HCT116 (cell line): ENCODE results near the gene PEX11B. TPM values are rescaled to one million over a fixed set of nuclear protein-coding genes. Genes with fewer than 3 reads are reported as not detected.

Experiments
- ATAC-seq: fragments of 200-7000 bp; cut with Tn5 transposase; 2 replicates; pipeline ENCODE4 v1.9.1; 2020; ENCODE audit warnings: mild to moderate bottlenecking, moderate library complexity
- BruUV-seq: library from RNA; stranded (reverse); fragments of 400-500 nt; replicated peaks from 2 replicates; lab custom pipeline; 2021; lab: Mats Ljungman, UMichigan
- CTCF ChIA-PET: fragments of 300-600 bp; sonication (Branson Sonifier 250); formaldehyde crosslinking; loops from one replicate; lab custom pipeline; 2021; ENCODE audit warnings: antibody characterized with exemption; lab: Charles Lee
- POLR2A ChIA-PET: fragments of 300-600, 350-600 bp; sonication (Branson Sonifier 250); formaldehyde crosslinking; loops from one replicate; lab custom pipeline; 2021; ENCODE audit warnings: antibody characterized with exemption; lab: Charles Lee
- RAD21 ChIA-PET, 2 experiments: fragments of 300-600 bp; sonication (Branson Sonifier 250); formaldehyde crosslinking; loops; one replicate each; lab custom pipeline; 2023; ENCODE audit warnings: low total read pairs in 2 of 2; ENCODE audit not compliant: uncharacterized antibody in 2 of 2, unreplicated experiment in 2 of 2, low non-redundant PET in 1 of 2; lab: Charles Lee
- DNase-seq: peaks from one replicate; pipeline ENCODE4 v3.0.0-alpha.2; 2010; ENCODE audit warnings: low read depth, low spot score
- H2AFZ ChIP-seq: fragments of 200-600 bp; shearing (Covaris generic), sonication (generic); 2 replicates; pipeline ENCODE4 v1.6.1; 2017; ENCODE audit warnings: low read depth, mixed run types, mixed read lengths, antibody characterized with exemption, low read length; ENCODE audit not compliant: poor library complexity, severe bottlenecking
- H3K27ac ChIP-seq: 2 replicates; pipeline ENCODE4 v1.5.1; 2012; ENCODE audit warnings: low read depth, low read length
- H3K27me3 ChIP-seq: fragments of 200-600 bp; sonication (generic); 2 replicates; pipeline ENCODE4 v1.6.1; 2016; ENCODE audit warnings: mixed run types, low read length, mixed read lengths; ENCODE audit not compliant: insufficient read depth
- H3K36me3 ChIP-seq, 2 experiments: fragments of 200-500 bp in 1 of 2; fragments of 200-600 bp in 1 of 2; sonication (Bioruptor generic) in 1 of 2; sonication (generic) in 1 of 2; 2 replicates each; pipeline versions ENCODE4 v1.5.1 to v1.6.1; 2014 to 2016; ENCODE audit warnings: low read length in 2 of 2, inconsistent platforms in 1 of 2, mixed read lengths in 1 of 2, mixed run types in 1 of 2; ENCODE audit not compliant: insufficient read depth in 2 of 2, control insufficient read depth in 1 of 2
- H3K4me1 ChIP-seq, 2 experiments: fragments of 200-600 bp in 1 of 2; sonication (generic) in 1 of 2; 2 replicates each; pipeline versions ENCODE4 v1.5.1 to v1.6.1; 2012 to 2017; ENCODE audit warnings: low read length in 2 of 2, inconsistent platforms in 1 of 2, mild to moderate bottlenecking in 1 of 2, mixed read lengths in 1 of 2, mixed run types in 1 of 2, moderate library complexity in 1 of 2; ENCODE audit not compliant: insufficient read depth in 2 of 2, control insufficient read depth in 1 of 2
- H3K4me2 ChIP-seq: fragments of 200-600 bp; sonication (generic); 2 replicates; pipeline ENCODE4 v1.6.1; 2017; ENCODE audit warnings: mixed run types, low read length, mixed read lengths
- H3K4me3 ChIP-seq, 2 experiments: fragments of 200-600 bp in 1 of 2; sonication (generic) in 1 of 2; replicated peaks in 1 of 2; 2 replicates each; pipeline ENCODE4 v1.5.1; 2011 to 2016; ENCODE audit warnings: low read length in 2 of 2, control low read depth in 1 of 2, low read depth in 1 of 2, mild to moderate bottlenecking in 1 of 2, mixed read lengths in 1 of 2, mixed run types in 1 of 2
- H3K79me2 ChIP-seq: fragments of 200-600 bp; sonication (generic); 2 replicates; pipeline ENCODE4 v1.6.1; 2017; ENCODE audit warnings: mild to moderate bottlenecking, mixed run types, low read length, moderate library complexity, mixed read lengths; ENCODE audit not compliant: insufficient read depth
- H3K9ac ChIP-seq: fragments of 200-600 bp; sonication (generic); 2 replicates; pipeline ENCODE4 v1.6.1; 2016; ENCODE audit warnings: low read length, mixed read lengths
- H3K9me2 ChIP-seq: fragments of 200-600 bp; sonication (generic), shearing (Covaris generic); 2 replicates; pipeline ENCODE4 v1.6.1; 2017; ENCODE audit warnings: mixed run types, mild to moderate bottlenecking, moderate library complexity; ENCODE audit not compliant: insufficient read depth
- H3K9me3 ChIP-seq, 2 experiments: fragments of 200-500 bp in 1 of 2; fragments of 200-600 bp in 1 of 2; sonication (Bioruptor generic) in 1 of 2; sonication (generic) in 1 of 2; 2 replicates each; pipeline ENCODE4 v1.6.1; 2014 to 2017; ENCODE audit warnings: low read length in 2 of 2, mixed read lengths in 2 of 2, inconsistent platforms in 1 of 2, low read depth in 1 of 2, mild to moderate bottlenecking in 1 of 2, mixed run types in 1 of 2, moderate library complexity in 1 of 2; ENCODE audit not compliant: control insufficient read depth in 1 of 2, insufficient read depth in 1 of 2
- H4K20me1 ChIP-seq: fragments of 200-600 bp; sonication (generic), shearing (Covaris generic); 2 replicates; pipeline ENCODE4 v1.6.1; 2017; ENCODE audit warnings: mixed run types, mild to moderate bottlenecking, moderate library complexity; ENCODE audit not compliant: insufficient read depth
- CBX3 ChIP-seq: IDR thresholded peaks from 2 replicates; pipeline ENCODE4 v1.6.1; 2012; ENCODE audit warnings: low read depth
- EGR1 ChIP-seq: IDR thresholded peaks from 2 replicates; pipeline ENCODE4 v1.6.1; 2012; ENCODE audit warnings: low read depth
- ELF1 ChIP-seq: IDR thresholded peaks from 2 replicates; pipeline ENCODE4 v1.6.1; 2012; ENCODE audit warnings: low read depth, borderline replicate concordance
- EZH2 ChIP-seq: fragments of 200-600 bp; sonication (generic); IDR thresholded peaks from 2 replicates; pipeline ENCODE4 v1.6.1; 2017; ENCODE audit warnings: antibody characterized with exemption, mixed run types
- EZH2phosphoT487 ChIP-seq: fragments of 200-600 bp; IDR thresholded peaks from 2 replicates; pipeline ENCODE4 v1.6.1; 2018; ENCODE audit warnings: antibody characterized with exemption, borderline replicate concordance
- POLR2A ChIP-seq: IDR thresholded peaks from 2 replicates; pipeline ENCODE4 v1.7.0; 2011; ENCODE audit warnings: borderline replicate concordance; ENCODE audit not compliant: insufficient read depth, insufficient read length; ENCODE audit errors: extremely low read depth
- SIN3A ChIP-seq: IDR thresholded peaks from 2 replicates; pipeline ENCODE4 v1.6.1; 2012; ENCODE audit warnings: low read depth
- SP1 ChIP-seq: IDR thresholded peaks from 2 replicates; pipeline ENCODE4 v1.6.1; 2012; ENCODE audit warnings: low read depth
- TCF7L2 ChIP-seq: IDR thresholded peaks from 2 replicates; pipeline ENCODE4 v1.7.0; 2011; ENCODE audit warnings: borderline replicate concordance, inconsistent platforms; ENCODE audit not compliant: insufficient read depth, insufficient read length; ENCODE audit errors: extremely low read depth
- YY1 ChIP-seq: IDR thresholded peaks from 2 replicates; pipeline ENCODE4 v1.6.1; 2011; ENCODE audit warnings: low read length, low read depth, moderate library complexity, mild to moderate bottlenecking; ENCODE audit not compliant: insufficient replicate concordance; ENCODE audit errors: extremely low read depth
- ZNF274 ChIP-seq: fragments of 200-500 bp; sonication (Bioruptor generic); IDR thresholded peaks from 2 replicates; pipeline ENCODE4 v1.6.1; 2014; ENCODE audit warnings: mild to moderate bottlenecking, low read depth, low read length, inconsistent platforms
- intact Hi-C: fragments of 100-400 bp; cut with micrococcal nuclease; formaldehyde crosslinking; loops from 2 replicates; pipeline ENCODE4 v1.10.0; 2022
- total RNA-seq: library from RNA; stranded (reverse); gene quantifications from one replicate; pipeline ENCODE4 v1.2.1, GENCODE V29; 2021; ENCODE audit not compliant: unreplicated experiment
- TF ChIP-seq, protein P1 (sequence below): IDR thresholded peaks from 2 replicates; pipeline ENCODE4 v1.6.1; 2012
- TF ChIP-seq, protein P2 (sequence below): IDR thresholded peaks from 2 replicates; pipeline ENCODE4 v1.6.1; 2011; ENCODE audit warnings: mild to moderate bottlenecking, low read length, moderate library complexity; ENCODE audit not compliant: insufficient replicate concordance; ENCODE audit errors: extremely low read depth
- TF ChIP-seq, protein P3 (sequence below), 3 experiments: fragments of 200-600 bp in 1 of 3; sonication (generic) in 1 of 3; IDR thresholded peaks in 2 of 3; conservative IDR thresholded peaks in 1 of 3; 2 replicates each; pipeline ENCODE4 v1.5.1; 2012 to 2017; ENCODE audit warnings: low read depth in 2 of 3, low read length in 2 of 3, antibody characterized with exemption in 1 of 3, borderline replicate concordance in 1 of 3, control low read depth in 1 of 3, mild to moderate bottlenecking in 1 of 3, mixed read lengths in 1 of 3, mixed run types in 1 of 3, moderate library complexity in 1 of 3; ENCODE audit not compliant: insufficient read depth in 1 of 3

Gene PEX11B
- total RNA-seq, 1 experiment from 2014 or later = 20.9 TPM

DNA sequence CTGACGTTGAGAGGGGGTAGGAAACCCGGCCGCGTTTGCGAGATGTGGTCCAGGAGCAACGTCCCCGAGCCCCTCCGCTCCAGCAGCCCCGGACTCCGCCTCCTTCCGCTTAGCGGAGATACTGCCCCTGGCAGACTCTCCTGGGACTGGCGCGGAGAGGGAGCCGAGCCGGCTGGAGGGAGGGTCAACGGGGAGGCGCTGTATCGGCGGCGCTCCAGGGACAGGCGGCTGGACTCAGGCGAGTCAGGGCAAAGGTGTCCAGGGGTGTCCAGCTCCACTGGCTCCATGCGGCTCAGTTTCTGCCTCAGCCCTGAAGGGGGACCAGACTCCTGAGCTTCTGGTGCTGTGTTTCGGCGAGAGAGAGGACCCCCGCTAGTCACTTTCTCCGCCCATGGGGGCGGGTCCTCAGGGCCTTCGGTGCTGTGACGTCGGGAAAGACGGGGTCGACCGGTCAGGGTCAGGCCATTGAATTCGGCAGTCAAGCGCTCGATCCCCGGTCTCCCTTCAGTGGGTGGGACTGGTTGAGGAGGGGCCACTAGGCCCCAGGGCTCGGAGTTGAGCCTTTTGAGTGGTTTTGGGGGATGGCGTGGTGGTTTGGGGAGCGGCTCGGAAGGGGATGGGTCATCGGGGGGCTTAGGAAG, 42.1 kb upstream of the PEX11B start:
- intact Hi-C loops = loop anchor here (5.0 kb wide), 1 partner anchor 43 kb away; the partner anchor contains the start of gene PEX11B
- peaks cover 27 to 45% of the 10 kb centered on the region in 2 experiments for H3K4me1 ChIP-seq
- H3K9me2 ChIP-seq = no peaks in the 10 kb centered on the region
- no peak overlapping the region for H2AFZ ChIP-seq
- no peak for ATAC-seq
- no peaks in the 10 kb centered on the region for H3K36me3 ChIP-seq
- no peak overlapping the region for H3K4me3 ChIP-seq
- DNase-seq = no peak
- TF ChIP-seq, protein P1, sequence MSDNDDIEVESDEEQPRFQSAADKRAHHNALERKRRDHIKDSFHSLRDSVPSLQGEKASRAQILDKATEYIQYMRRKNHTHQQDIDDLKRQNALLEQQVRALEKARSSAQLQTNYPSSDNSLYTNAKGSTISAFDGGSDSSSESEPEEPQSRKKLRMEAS = no peak
- TF ChIP-seq EZH2phosphoT487 (no peak), SIN3A (no peak), CBX3 (no peak), EZH2 (no peak), SP1 (no peak), YY1 (no peak), EGR1 (no peak), ZNF274 (no peak), POLR2A (no peak), TCF7L2 (no peak), ELF1 (no peak)
- TF ChIP-seq, protein P2, sequence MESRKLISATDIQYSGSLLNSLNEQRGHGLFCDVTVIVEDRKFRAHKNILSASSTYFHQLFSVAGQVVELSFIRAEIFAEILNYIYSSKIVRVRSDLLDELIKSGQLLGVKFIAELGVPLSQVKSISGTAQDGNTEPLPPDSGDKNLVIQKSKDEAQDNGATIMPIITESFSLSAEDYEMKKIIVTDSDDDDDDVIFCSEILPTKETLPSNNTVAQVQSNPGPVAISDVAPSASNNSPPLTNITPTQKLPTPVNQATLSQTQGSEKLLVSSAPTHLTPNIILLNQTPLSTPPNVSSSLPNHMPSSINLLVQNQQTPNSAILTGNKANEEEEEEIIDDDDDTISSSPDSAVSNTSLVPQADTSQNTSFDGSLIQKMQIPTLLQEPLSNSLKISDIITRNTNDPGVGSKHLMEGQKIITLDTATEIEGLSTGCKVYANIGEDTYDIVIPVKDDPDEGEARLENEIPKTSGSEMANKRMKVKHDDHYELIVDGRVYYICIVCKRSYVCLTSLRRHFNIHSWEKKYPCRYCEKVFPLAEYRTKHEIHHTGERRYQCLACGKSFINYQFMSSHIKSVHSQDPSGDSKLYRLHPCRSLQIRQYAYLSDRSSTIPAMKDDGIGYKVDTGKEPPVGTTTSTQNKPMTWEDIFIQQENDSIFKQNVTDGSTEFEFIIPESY = no peak
- TF ChIP-seq, protein P3, sequence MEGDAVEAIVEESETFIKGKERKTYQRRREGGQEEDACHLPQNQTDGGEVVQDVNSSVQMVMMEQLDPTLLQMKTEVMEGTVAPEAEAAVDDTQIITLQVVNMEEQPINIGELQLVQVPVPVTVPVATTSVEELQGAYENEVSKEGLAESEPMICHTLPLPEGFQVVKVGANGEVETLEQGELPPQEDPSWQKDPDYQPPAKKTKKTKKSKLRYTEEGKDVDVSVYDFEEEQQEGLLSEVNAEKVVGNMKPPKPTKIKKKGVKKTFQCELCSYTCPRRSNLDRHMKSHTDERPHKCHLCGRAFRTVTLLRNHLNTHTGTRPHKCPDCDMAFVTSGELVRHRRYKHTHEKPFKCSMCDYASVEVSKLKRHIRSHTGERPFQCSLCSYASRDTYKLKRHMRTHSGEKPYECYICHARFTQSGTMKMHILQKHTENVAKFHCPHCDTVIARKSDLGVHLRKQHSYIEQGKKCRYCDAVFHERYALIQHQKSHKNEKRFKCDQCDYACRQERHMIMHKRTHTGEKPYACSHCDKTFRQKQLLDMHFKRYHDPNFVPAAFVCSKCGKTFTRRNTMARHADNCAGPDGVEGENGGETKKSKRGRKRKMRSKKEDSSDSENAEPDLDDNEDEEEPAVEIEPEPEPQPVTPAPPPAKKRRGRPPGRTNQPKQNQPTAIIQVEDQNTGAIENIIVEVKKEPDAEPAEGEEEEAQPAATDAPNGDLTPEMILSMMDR (IDR thresholded peaks at IDR 0.05 in 2 of 3, conservative IDR thresholded peaks at IDR 0.05 in 1 of 3; ENCODE audit: borderline replicate concordance in 1 of 3, insufficient read depth in 1 of 3, low read depth in 2 of 3, low read length in 2 of 3) = no peak
- H3K27ac ChIP-seq = no peak overlapping the region
- no peaks in the 10 kb centered on the region for H3K79me2 ChIP-seq
- no peaks in the 10 kb centered on the region for H3K9me3 ChIP-seq
- RAD21 ChIA-PET = no interaction called here
- H3K4me2 ChIP-seq = no peak overlapping the region
- H4K20me1 ChIP-seq = no peaks in the 10 kb centered on the region
- no peak overlapping the region for H3K9ac ChIP-seq
- BruUV-seq = no TSS peak
- POLR2A ChIA-PET = no interaction called here
- CTCF ChIA-PET = no interaction called here
- no peaks in the 10 kb centered on the region for H3K27me3 ChIP-seq
